HG02588 (cell line): Measurements from ENCODE around the gene SGSM2.
A peak's percentile ranks its signal among the peaks of the same experiment; 100 is the strongest.
"Not testable (repeated sequence)": the region's sequence is repeated elsewhere in the genome, so short reads cannot be mapped to it uniquely, and the experiment has no call there.

Experiments used
- ATAC-seq: cut with Tn5 transposase; IDR thresholded peaks from one replicate; pipeline ENCODE4 v1.9.1; 2021; ENCODE audit warnings: mild to moderate bottlenecking, moderate library complexity; ENCODE audit not compliant: unreplicated experiment

SGSM2 gene

GRCh38 chr17:2336852-2337543 is at the start of gene SGSM2:
Gene SGSM2, plus strand, starts transcription at chr17:2337501. Its CDS starts 188 bp downstream, at chr17:2337689.
- ATAC-seq, result peak; percentile 27

- ATAC-seq, result no peak
Observed at GRCh38 chr17:2289878-2290478, 47.3 kb upstream of the SGSM2 start.

GRCh38 chr17:2292100-2292499 is 45.2 kb upstream of the SGSM2 start:
- no peak for ATAC-seq

- no peak for ATAC-seq
Observed at GRCh38 chr17:2295575-2295974, 41.7 kb upstream of the SGSM2 start.

- ATAC-seq, result no peak
Observed at GRCh38 chr17:2297023-2297422, 40.3 kb upstream of the SGSM2 start.

- ATAC-seq, result no peak
Observed at GRCh38 chr17:2299136-2299535, 38.2 kb upstream of the SGSM2 start.

- ATAC-seq, result no peak
Observed at GRCh38 chr17:2299756-2300155, 37.5 kb upstream of the SGSM2 start.

- ATAC-seq, result no peak
Observed at GRCh38 chr17:2302778-2303203, 34.5 kb upstream of the SGSM2 start.

GRCh38 chr17:2303204-2304188 is 33.8 kb upstream of the SGSM2 start, which contains the start of the genes SMG6 and SRR:
Gene SMG6, minus strand, starts transcription at chr17:2303785. Its CDS starts 65 bp downstream, at chr17:2303720.
Gene SRR, plus strand, starts transcription at chr17:2303950. Its CDS starts 11,611 bp downstream, at chr17:2315561.
- peak; percentile 79 for ATAC-seq

- no peak for ATAC-seq
Observed at GRCh38 chr17:2304931-2305330, 32.4 kb upstream of the SGSM2 start.

GRCh38 chr17:2309338-2310154 is 27.8 kb upstream of the SGSM2 start:
- ATAC-seq, result no peak

GRCh38 chr17:2312736-2313135 is 24.6 kb upstream of the SGSM2 start:
- no peak for ATAC-seq

GRCh38 chr17:2316916-2317205 is 20.4 kb upstream of the SGSM2 start:
- not testable (repeated sequence) for ATAC-seq

GRCh38 chr17:2317796-2318195 is 19.5 kb upstream of the SGSM2 start:
- ATAC-seq, result no peak

GRCh38 chr17:2319051-2319450 is 18.2 kb upstream of the SGSM2 start:
- no peak for ATAC-seq

GRCh38 chr17:2321399-2321798 is 15.9 kb upstream of the SGSM2 start:
- no peak for ATAC-seq

GRCh38 chr17:2323629-2324314 is 13.5 kb upstream of the SGSM2 start:
- no peak for ATAC-seq

- no peak for ATAC-seq
Observed at GRCh38 chr17:2331303-2331702, 6.0 kb upstream of the SGSM2 start.

- ATAC-seq, result no peak
Observed at GRCh38 chr17:2335726-2336214, 1.5 kb upstream of the SGSM2 start.
